SK-N-SH (cell line): ENCODE results near the gene USP34. TPM values are rescaled to one million over a fixed set of nuclear protein-coding genes. Genes with fewer than 3 reads are reported as not detected.
"Not testable (repeated sequence)": the region's sequence is repeated elsewhere in the genome, so short reads cannot be mapped to it uniquely, and the experiment has no call there.

ENCODE experiments used
- CTCF ChIA-PET: fragments of 300-600, 350-600 bp; formaldehyde crosslinking; extraction: SDS; loops from one replicate; lab custom pipeline; 2021; lab: Yijun Ruan, JAX
- POLR2A ChIA-PET: fragments of 350-600 bp; sonication (Branson Sonifier 250); formaldehyde crosslinking; extraction: SDS; loops from one replicate; lab custom pipeline; 2020; ENCODE audit warnings: antibody characterized with exemption, inconsistent platforms; lab: Yijun Ruan, JAX
- DNase-seq: peaks from one replicate; pipeline ENCODE4 v3.0.0; 2012
- H2AFZ ChIP-seq: fragments of 200-600 bp; sonication (generic); 2 replicates; pipeline ENCODE4 v1.8.1; 2016; ENCODE audit warnings: antibody characterized with exemption, mild to moderate bottlenecking, low read depth
- H3F3A ChIP-seq: fragments of 200-600 bp; sonication (generic); replicated peaks from 2 replicates; pipeline ENCODE3; 2016; ENCODE audit warnings: antibody characterized with exemption, mild to moderate bottlenecking; ENCODE audit not compliant: insufficient read depth
- H3K27ac ChIP-seq, 2 experiments: fragments of 200-500 bp in 1 of 2; fragments of 200-600 bp in 1 of 2; sonication (Bioruptor generic) in 1 of 2; sonication (generic), shearing (Covaris generic) in 1 of 2; 2 replicates each; pipeline versions ENCODE4 v1.5.1 to v1.6.1; 2014 to 2016; ENCODE audit warnings: low read depth in 2 of 2, inconsistent platforms in 1 of 2, low read length in 1 of 2, mild to moderate bottlenecking in 1 of 2, mixed read lengths in 1 of 2
- H3K27me3 ChIP-seq: fragments of 200-600 bp; sonication (generic), shearing (Covaris generic); 2 replicates; pipeline ENCODE4 v1.6.1; 2016; ENCODE audit warnings: mixed run types; ENCODE audit not compliant: insufficient read depth
- H3K36me3 ChIP-seq, 2 experiments: fragments of 200-500 bp in 1 of 2; fragments of 200-600 bp in 1 of 2; sonication (Bioruptor generic) in 1 of 2; sonication (generic) in 1 of 2; replicated peaks in 1 of 2; 2 replicates each; pipeline versions ENCODE3 to v1.5.1; 2014 to 2016; ENCODE audit warnings: low read length in 1 of 2, mild to moderate bottlenecking in 1 of 2; ENCODE audit not compliant: insufficient read depth in 2 of 2, control insufficient read depth in 1 of 2
- H3K4me1 ChIP-seq, 2 experiments: fragments of 200-500 bp in 1 of 2; fragments of 200-600 bp in 1 of 2; sonication (Bioruptor generic) in 1 of 2; sonication (generic), shearing (Covaris generic) in 1 of 2; 2 replicates each; pipeline versions ENCODE4 v1.5.1 to v1.6.1; 2014 to 2016; ENCODE audit warnings: low read depth in 1 of 2, low read length in 1 of 2, mixed run types in 1 of 2; ENCODE audit not compliant: insufficient read depth in 2 of 2, control insufficient read depth in 1 of 2
- H3K4me2 ChIP-seq: fragments of 200-600 bp; sonication (generic), shearing (Covaris generic); 2 replicates; pipeline ENCODE4 v1.6.1; 2017; ENCODE audit warnings: mixed run types
- H3K4me3 ChIP-seq, 2 experiments: fragments of 200-500 bp in 1 of 2; fragments of 200-600 bp in 1 of 2; sonication (Bioruptor generic) in 1 of 2; sonication (generic), shearing (Covaris generic) in 1 of 2; 2 replicates each; pipeline versions ENCODE4 v1.5.1 to v1.8.1; 2014 to 2016; ENCODE audit warnings: low read depth in 2 of 2, inconsistent platforms in 1 of 2, low read length in 1 of 2, mild to moderate bottlenecking in 1 of 2, mixed read lengths in 1 of 2, moderate library complexity in 1 of 2
- H3K79me2 ChIP-seq: fragments of 200-600 bp; sonication (generic); 2 replicates; pipeline ENCODE4 v1.8.1; 2017; ENCODE audit warnings: mild to moderate bottlenecking; ENCODE audit not compliant: insufficient read depth
- H3K9ac ChIP-seq: fragments of 200-600 bp; sonication (generic); 2 replicates; pipeline ENCODE4 v1.6.1; 2017; ENCODE audit warnings: mixed run types
- H3K9me2 ChIP-seq: fragments of 200-600 bp; sonication (generic); 2 replicates; pipeline ENCODE4 v1.6.1; 2017; ENCODE audit warnings: mixed run types
- H3K9me3 ChIP-seq: fragments of 200-600 bp; sonication (generic); 2 replicates; pipeline ENCODE4 v1.6.1; 2017; ENCODE audit warnings: mixed run types, mild to moderate bottlenecking, moderate library complexity
- H4K20me1 ChIP-seq: fragments of 200-600 bp; sonication (generic); 2 replicates; pipeline ENCODE4 v1.6.1; 2017; ENCODE audit warnings: mild to moderate bottlenecking, mixed run types; ENCODE audit not compliant: insufficient read depth
- CTCF ChIP-seq: fragments of 200-600 bp; sonication (generic); IDR thresholded peaks from 2 replicates; pipeline ENCODE4 v1.6.1; 2017; ENCODE audit warnings: antibody characterized with exemption, mild to moderate bottlenecking, moderate library complexity
- MAX ChIP-seq: IDR thresholded peaks from 2 replicates; pipeline ENCODE4 v1.4.0; 2012; ENCODE audit warnings: low read depth
- MEF2A ChIP-seq: IDR thresholded peaks from 2 replicates; pipeline ENCODE4 v1.4.0; 2012; ENCODE audit warnings: low read depth, borderline replicate concordance
- MXI1 ChIP-seq: IDR thresholded peaks from 2 replicates; pipeline ENCODE4 v1.6.1; 2012; ENCODE audit warnings: mild to moderate bottlenecking, low read depth, low read length, improper control_type of control experiment
- POLR2AphosphoS5 ChIP-seq: IDR thresholded peaks from 2 replicates; pipeline ENCODE4 v1.6.1; 2012; ENCODE audit warnings: low read depth, low read length
- SIN3A ChIP-seq: IDR thresholded peaks from 2 replicates; pipeline ENCODE4 v1.6.1; 2012; ENCODE audit warnings: low read depth, mild to moderate bottlenecking, low read length, moderate library complexity, borderline replicate concordance
- TAF1 ChIP-seq: IDR thresholded peaks from 2 replicates; pipeline ENCODE4 v1.6.1; 2012; ENCODE audit warnings: low read depth, mild to moderate bottlenecking, low read length, moderate library complexity, borderline replicate concordance
- USF2 ChIP-seq: fragments of 150-350 bp; IDR thresholded peaks from 2 replicates; pipeline ENCODE4 v1.6.1; 2017; ENCODE audit warnings: antibody characterized with exemption, low read length, low read depth, borderline replicate concordance
- WGBS: methylation state at CpG from one replicate; pipeline ENCODE4 v1.1.6; 2017; ENCODE audit warnings: low lambda C conversion rate; 5-methylcytosine and 5-hydroxymethylcytosine counted together
- polyA plus RNA-seq, 3 experiments: library from polyadenylated mRNA; depleted of rRNA; stranded (reverse); fragments of >200 nt; gene quantifications; 2 replicates each; pipeline ENCODE4 v1.2.3, GENCODE V29; 2012

The USP34 gene
- polyA plus RNA-seq, 1 of the 3 experiments (the other 2 are of a cell fraction), result 31.4 TPM

GRCh38 chr2:61478086-61478485 is 7.2 kb upstream of the USP34 start:
- no peaks in the 10 kb centered on the region for H3K27me3 ChIP-seq
- ChIA-PET CTCF (no interaction called here), POLR2A (no interaction called here)
- WGBS, result 96% methylated on average over 6 of the region's 6 CpGs
- no peaks in the 10 kb centered on the region for H3K9me3 ChIP-seq
- H4K20me1 ChIP-seq, result no peaks in the 10 kb centered on the region
- no peak overlapping the region for H3K4me3 ChIP-seq
- H3K79me2 ChIP-seq, result peaks cover 28% of the 10 kb centered on the region
- no peaks in the 10 kb centered on the region for H3K4me1 ChIP-seq
- peaks cover 71% of the 10 kb centered on the region for H3F3A ChIP-seq
- DNase-seq, result no peak
- H2AFZ ChIP-seq, result no peak overlapping the region
- TF ChIP-seq POLR2AphosphoS5, result no peak
- no peak for TF ChIP-seq MEF2A
- H3K9me2 ChIP-seq, result no peaks in the 10 kb centered on the region
- no peak overlapping the region for H3K4me2 ChIP-seq
- H3K27ac ChIP-seq, result 0 out of 4 replicates have a peak overlapping the region, but pooled peaks of 1 of the 2 experiments have one; percentile 2
- no peak overlapping the region for H3K9ac ChIP-seq
- H3K36me3 ChIP-seq, result peaks cover 39 to 61% of the 10 kb centered on the region in 2 experiments

- H4K20me1 ChIP-seq, H3K9me3 ChIP-seq, H2AFZ ChIP-seq, H3K9me2 ChIP-seq, H3K4me3 ChIP-seq, H3K27me3 ChIP-seq, H3K27ac ChIP-seq, DNase-seq, H3K9ac ChIP-seq, H3K4me1 ChIP-seq, H3K4me2 ChIP-seq, POLR2A ChIA-PET: not testable (repeated sequence)
- CTCF ChIA-PET, result interaction anchor here (0.7 kb wide), 2 partner anchors 50 to 1145 kb away, joined by 3 read pairs; no protein-coding TSS in a partner anchor
- peaks cover 63% of the 10 kb centered on the region for H3F3A ChIP-seq
- 89% methylated on average over 11 of the region's 12 CpGs for WGBS
- peaks cover 29 to 54% of the 10 kb centered on the region in 2 experiments for H3K36me3 ChIP-seq
- H3K79me2 ChIP-seq, result peaks cover 28% of the 10 kb centered on the region
Measured at GRCh38 chr2:61476929-61477589, 6.2 kb upstream of the USP34 start.

GRCh38 chr2:61471905-61472805 is 1.3 kb upstream of the USP34 start:
- Histone ChIP-seq H3K9ac (peak overlapping the region; percentile 99), H3K27ac (peak overlapping the region; percentile 90 to 98), H3K9me2 (no peaks in the 10 kb centered on the region), H3K27me3 (no peaks in the 10 kb centered on the region), H3K79me2 (peaks cover 52% of the 10 kb centered on the region), H2AFZ (peak overlapping the region; percentile 53), H3K4me1 (peaks cover 2 to 10% of the 10 kb centered on the region in 2 experiments; a peak in 3 of 4 replicates), H3K4me2 (peak overlapping the region; percentile 84), H3K9me3 (no peaks in the 10 kb centered on the region), H3F3A (peaks cover 41% of the 10 kb centered on the region), H4K20me1 (peaks cover 29% of the 10 kb centered on the region), H3K4me3 (peak overlapping the region; percentile 70 to 98), H3K36me3 (peaks cover 5 to 21% of the 10 kb centered on the region in 2 experiments)
- TF ChIP-seq CTCF, result no peak
- TF ChIP-seq MXI1, result peak; percentile 91
- TF ChIP-seq TAF1, result no peak
- TF ChIP-seq MEF2A, result no peak
- no peak for TF ChIP-seq USF2
- TF ChIP-seq MAX, result peak; percentile 42; the same call in 1 of the 2 replicates
- TF ChIP-seq SIN3A, result no peak
- WGBS, result 42% methylated on average over 19 of the region's 19 CpGs
- POLR2A ChIA-PET, result no interaction called here
- CTCF ChIA-PET, result no interaction called here
- DNase-seq, result peak; percentile 27
